Panc1 (cell line): ENCODE data around the gene SPEM2. TPM values are rescaled to one million over a fixed set of nuclear protein-coding genes. Genes with fewer than 3 reads are reported as not detected.

Experiments
- ATAC-seq: fragments of 200-7000 bp; cut with Tn5 transposase; 2 replicates; pipeline ENCODE4 v1.9.1; 2020; ENCODE audit warnings: mild to moderate bottlenecking, moderate library complexity
- BruUV-seq: library from RNA; stranded (reverse); fragments of 400-500 nt; replicated peaks from 2 replicates; lab custom pipeline; 2021; lab: Mats Ljungman, UMichigan
- CTCF ChIA-PET: fragments of 300-600 bp; sonication (Branson Sonifier 250); formaldehyde crosslinking; loops from one replicate; lab custom pipeline; 2022; ENCODE audit warnings: antibody characterized with exemption; lab: Charles Lee
- POLR2A ChIA-PET: fragments of 300-600 bp; sonication (Branson Sonifier 250); formaldehyde crosslinking; loops from one replicate; lab custom pipeline; 2022; ENCODE audit warnings: antibody characterized with exemption; lab: Charles Lee
- DNase-seq: peaks from one replicate; pipeline ENCODE4 v3.0.0-alpha.2; 2010; ENCODE audit warnings: low read depth, low spot score
- H3K27ac ChIP-seq: 2 replicates; pipeline ENCODE4 v1.5.1; 2011; ENCODE audit warnings: mild to moderate bottlenecking, low read length, inconsistent platforms
- H3K27me3 ChIP-seq: fragments of 200-500 bp; sonication (Bioruptor generic); 2 replicates; pipeline ENCODE4 v1.6.0; 2014; ENCODE audit warnings: low read length, inconsistent platforms; ENCODE audit not compliant: control insufficient read depth, insufficient read depth
- H3K36me3 ChIP-seq: fragments of 200-500 bp; sonication (Bioruptor generic); 2 replicates; pipeline ENCODE4 v1.5.1; 2014; ENCODE audit warnings: inconsistent platforms, mild to moderate bottlenecking, low read length, moderate library complexity; ENCODE audit not compliant: control insufficient read depth, insufficient read depth
- H3K4me1 ChIP-seq: 2 replicates; pipeline ENCODE4 v1.5.1; 2011; ENCODE audit warnings: inconsistent platforms, mild to moderate bottlenecking, low read length, moderate library complexity; ENCODE audit not compliant: control insufficient read depth, insufficient read depth
- H3K4me3 ChIP-seq, 2 experiments: 2 replicates each; pipeline ENCODE4 v1.5.1; 2011 to 2012; ENCODE audit warnings: low read depth in 2 of 2, low read length in 2 of 2, mild to moderate bottlenecking in 2 of 2, inconsistent platforms in 1 of 2, moderate library complexity in 1 of 2
- H3K9me3 ChIP-seq: fragments of 200-500 bp; sonication (Bioruptor generic); 2 replicates; pipeline ENCODE4 v1.5.1; 2014; ENCODE audit warnings: low read depth, mild to moderate bottlenecking, inconsistent platforms, low read length, moderate library complexity; ENCODE audit not compliant: control insufficient read depth, insufficient read depth
- POLR2AphosphoS5 ChIP-seq: IDR thresholded peaks from 2 replicates; pipeline ENCODE4 v1.6.1; 2012; ENCODE audit warnings: mild to moderate bottlenecking, low read depth, low read length, moderate library complexity
- SIN3A ChIP-seq: IDR thresholded peaks from 2 replicates; pipeline ENCODE4 v1.6.1; 2012; ENCODE audit warnings: low read depth, mild to moderate bottlenecking, low read length, moderate library complexity, borderline replicate concordance; ENCODE audit not compliant: insufficient read depth
- TCF7L2 ChIP-seq: IDR thresholded peaks from 2 replicates; pipeline ENCODE4 v1.6.1; 2011; ENCODE audit warnings: mild to moderate bottlenecking, low read depth, low read length, inconsistent platforms
- in situ Hi-C: cut with HindIII; loops from 2 replicates; pipeline ENCODE4 v1.10.0; 2016; ENCODE audit warnings: low sequenced_read_pairs, low pct_unique_long_range_greater_than_20kb
- intact Hi-C: fragments of 100-400 bp; cut with micrococcal nuclease; formaldehyde crosslinking; loops from one replicate; pipeline ENCODE4 v1.10.0; 2022; ENCODE audit not compliant: unreplicated experiment
- total RNA-seq: library from RNA; stranded (reverse); gene quantifications from one replicate; pipeline ENCODE4 v1.2.1, GENCODE V29; 2021; ENCODE audit not compliant: unreplicated experiment
- TF ChIP-seq, protein P1 (sequence below): fragments of 450-650 bp; IDR thresholded peaks from 2 replicates; pipeline ENCODE4 v1.5.1; 2017; ENCODE audit warnings: mild to moderate bottlenecking
- TF ChIP-seq, protein P2 (sequence below), 2 experiments: IDR thresholded peaks; 2 replicates each; pipeline ENCODE4 v1.6.1; 2011 to 2012; ENCODE audit warnings: low read depth in 2 of 2, control low read depth in 1 of 2, low read length in 1 of 2, mild to moderate bottlenecking in 1 of 2, moderate library complexity in 1 of 2; ENCODE audit not compliant: insufficient read depth in 1 of 2

Gene SPEM2
- total RNA-seq, 1 experiment from 2014 or later: not detected

DNA sequence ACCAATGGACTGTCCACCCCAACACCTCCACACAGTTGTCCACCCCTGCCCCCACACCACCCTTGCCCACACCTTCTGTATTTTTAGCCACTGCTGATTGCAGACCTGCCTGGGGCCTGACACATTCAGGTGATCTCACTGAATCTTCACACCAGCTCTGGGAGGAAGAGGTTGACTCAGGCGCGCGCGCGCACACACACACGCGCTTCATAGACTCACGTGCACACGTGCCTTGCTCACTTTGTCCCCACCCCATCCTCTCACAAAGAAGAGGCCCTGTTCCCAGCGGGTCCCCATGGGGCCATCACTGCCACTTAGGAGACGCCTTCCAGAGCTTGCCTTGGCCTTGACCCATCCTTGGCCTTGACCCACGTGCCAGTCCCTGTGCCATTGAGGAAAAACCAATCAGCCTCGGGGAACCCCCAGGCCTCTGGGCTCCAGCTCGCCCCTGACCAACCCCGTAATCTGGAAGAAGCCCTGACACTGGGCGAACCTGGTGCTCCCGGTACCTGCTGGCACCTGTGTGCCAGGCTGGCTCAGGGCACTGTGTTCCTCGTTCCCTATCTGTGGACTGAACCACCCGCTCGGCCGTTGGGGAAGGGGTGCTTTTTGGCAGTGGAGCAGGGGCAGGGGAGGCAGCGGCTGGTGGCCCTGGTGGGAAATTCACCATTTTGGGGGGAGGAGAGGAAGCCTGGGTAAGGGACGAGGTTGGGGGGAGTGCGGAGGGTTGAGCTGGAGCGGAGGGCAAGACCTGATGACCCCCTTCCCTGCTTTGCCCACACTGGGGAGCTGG, 14.6 kb upstream of the SPEM2 start:
- Histone ChIP-seq H3K36me3 (no peaks in the 10 kb centered on the region), H3K4me3 (no peak overlapping the region), H3K27me3 (no peaks in the 10 kb centered on the region), H3K27ac (no peak overlapping the region), H3K4me1 (no peaks in the 10 kb centered on the region; the same call in 1 of the 2 replicates), H3K9me3 (no peaks in the 10 kb centered on the region)
- intact Hi-C loops (no loop called here), in situ Hi-C loops (no loop called here)
- CTCF ChIA-PET: no interaction called here
- ATAC-seq (no peak), DNase-seq (no peak)
- BruUV-seq: no TSS peak
- POLR2A ChIA-PET: no interaction called here
- TF ChIP-seq, protein P1, sequence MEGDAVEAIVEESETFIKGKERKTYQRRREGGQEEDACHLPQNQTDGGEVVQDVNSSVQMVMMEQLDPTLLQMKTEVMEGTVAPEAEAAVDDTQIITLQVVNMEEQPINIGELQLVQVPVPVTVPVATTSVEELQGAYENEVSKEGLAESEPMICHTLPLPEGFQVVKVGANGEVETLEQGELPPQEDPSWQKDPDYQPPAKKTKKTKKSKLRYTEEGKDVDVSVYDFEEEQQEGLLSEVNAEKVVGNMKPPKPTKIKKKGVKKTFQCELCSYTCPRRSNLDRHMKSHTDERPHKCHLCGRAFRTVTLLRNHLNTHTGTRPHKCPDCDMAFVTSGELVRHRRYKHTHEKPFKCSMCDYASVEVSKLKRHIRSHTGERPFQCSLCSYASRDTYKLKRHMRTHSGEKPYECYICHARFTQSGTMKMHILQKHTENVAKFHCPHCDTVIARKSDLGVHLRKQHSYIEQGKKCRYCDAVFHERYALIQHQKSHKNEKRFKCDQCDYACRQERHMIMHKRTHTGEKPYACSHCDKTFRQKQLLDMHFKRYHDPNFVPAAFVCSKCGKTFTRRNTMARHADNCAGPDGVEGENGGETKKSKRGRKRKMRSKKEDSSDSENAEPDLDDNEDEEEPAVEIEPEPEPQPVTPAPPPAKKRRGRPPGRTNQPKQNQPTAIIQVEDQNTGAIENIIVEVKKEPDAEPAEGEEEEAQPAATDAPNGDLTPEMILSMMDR: no peak
- TF ChIP-seq POLR2AphosphoS5 (no peak), TCF7L2 (no peak)

DNA sequence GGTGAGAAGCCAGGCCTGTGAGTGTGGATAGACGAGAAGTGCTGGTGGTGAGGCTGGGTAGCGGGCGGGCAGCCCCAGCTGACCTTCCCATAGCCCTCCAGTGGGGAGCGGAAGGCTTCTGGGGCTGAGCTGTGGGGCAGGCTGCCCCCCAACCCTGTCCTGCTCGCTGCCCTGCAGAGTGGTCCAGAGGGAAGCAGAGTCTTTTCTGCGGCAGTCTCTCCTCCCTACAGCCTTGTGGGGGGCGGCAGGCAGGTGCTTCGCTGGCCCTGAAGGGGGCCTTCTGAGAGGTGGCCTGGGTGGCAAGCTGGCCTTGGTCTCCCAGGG, 14.0 kb upstream of the SPEM2 start:
- H3K9me3 ChIP-seq: no peaks in the 10 kb centered on the region
- no peak overlapping the region for H3K4me3 ChIP-seq
- BruUV-seq: no TSS peak
- no peaks in the 10 kb centered on the region for H3K4me1 ChIP-seq
- no peak overlapping the region for H3K27ac ChIP-seq
- in situ Hi-C loops: no loop called here
- ATAC-seq: no peak
- POLR2A ChIA-PET: no interaction called here
- no peak for TF ChIP-seq TCF7L2
- TF ChIP-seq SIN3A: no peak
- TF ChIP-seq, protein P2, sequence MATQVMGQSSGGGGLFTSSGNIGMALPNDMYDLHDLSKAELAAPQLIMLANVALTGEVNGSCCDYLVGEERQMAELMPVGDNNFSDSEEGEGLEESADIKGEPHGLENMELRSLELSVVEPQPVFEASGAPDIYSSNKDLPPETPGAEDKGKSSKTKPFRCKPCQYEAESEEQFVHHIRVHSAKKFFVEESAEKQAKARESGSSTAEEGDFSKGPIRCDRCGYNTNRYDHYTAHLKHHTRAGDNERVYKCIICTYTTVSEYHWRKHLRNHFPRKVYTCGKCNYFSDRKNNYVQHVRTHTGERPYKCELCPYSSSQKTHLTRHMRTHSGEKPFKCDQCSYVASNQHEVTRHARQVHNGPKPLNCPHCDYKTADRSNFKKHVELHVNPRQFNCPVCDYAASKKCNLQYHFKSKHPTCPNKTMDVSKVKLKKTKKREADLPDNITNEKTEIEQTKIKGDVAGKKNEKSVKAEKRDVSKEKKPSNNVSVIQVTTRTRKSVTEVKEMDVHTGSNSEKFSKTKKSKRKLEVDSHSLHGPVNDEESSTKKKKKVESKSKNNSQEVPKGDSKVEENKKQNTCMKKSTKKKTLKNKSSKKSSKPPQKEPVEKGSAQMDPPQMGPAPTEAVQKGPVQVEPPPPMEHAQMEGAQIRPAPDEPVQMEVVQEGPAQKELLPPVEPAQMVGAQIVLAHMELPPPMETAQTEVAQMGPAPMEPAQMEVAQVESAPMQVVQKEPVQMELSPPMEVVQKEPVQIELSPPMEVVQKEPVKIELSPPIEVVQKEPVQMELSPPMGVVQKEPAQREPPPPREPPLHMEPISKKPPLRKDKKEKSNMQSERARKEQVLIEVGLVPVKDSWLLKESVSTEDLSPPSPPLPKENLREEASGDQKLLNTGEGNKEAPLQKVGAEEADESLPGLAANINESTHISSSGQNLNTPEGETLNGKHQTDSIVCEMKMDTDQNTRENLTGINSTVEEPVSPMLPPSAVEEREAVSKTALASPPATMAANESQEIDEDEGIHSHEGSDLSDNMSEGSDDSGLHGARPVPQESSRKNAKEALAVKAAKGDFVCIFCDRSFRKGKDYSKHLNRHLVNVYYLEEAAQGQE (IDR thresholded peaks at IDR 0.05; ENCODE audit: insufficient read depth in 1 of 2, low read depth in 2 of 2, low read length in 1 of 2): no peak
- no peaks in the 10 kb centered on the region for H3K36me3 ChIP-seq
- CTCF ChIA-PET: no interaction called here
- intact Hi-C loops: no loop called here
- H3K27me3 ChIP-seq: no peaks in the 10 kb centered on the region
- no peak for DNase-seq

DNA sequence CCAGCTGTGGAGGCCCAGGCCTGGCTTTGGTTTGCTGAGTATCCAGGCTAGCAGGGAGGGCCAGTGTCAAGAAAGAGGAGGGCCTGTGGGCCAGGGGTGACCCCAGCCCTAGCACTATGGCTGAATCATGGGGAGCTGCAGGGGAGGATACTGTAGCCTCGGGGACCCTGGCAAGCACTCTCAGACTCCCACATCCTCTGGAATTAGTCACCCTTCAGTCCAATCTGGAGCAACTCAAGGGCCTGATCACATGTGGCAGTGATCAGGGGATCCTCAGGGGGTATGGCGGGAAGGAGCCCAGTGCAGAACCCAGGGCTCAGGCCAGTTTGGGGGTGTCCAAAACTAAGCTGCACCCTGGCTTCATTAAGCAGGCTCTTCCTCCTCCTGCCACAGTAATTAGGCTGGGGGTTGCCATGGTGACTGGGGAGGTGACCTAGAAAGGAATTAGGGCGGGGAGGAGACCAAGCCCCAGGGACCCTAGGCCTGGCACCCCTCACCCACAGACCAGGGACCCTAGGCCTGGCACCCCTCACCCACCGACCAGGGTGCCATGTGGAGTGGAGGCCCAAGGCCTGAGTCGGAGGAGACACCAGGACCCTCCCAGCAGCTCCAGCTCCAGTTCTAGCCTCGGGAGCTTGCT, 11.9 kb upstream of the SPEM2 start:
- no peaks in the 10 kb centered on the region for H3K27me3 ChIP-seq
- no peaks in the 10 kb centered on the region for H3K36me3 ChIP-seq
- no peak overlapping the region for H3K4me3 ChIP-seq
- TF ChIP-seq POLR2AphosphoS5 (no peak), SIN3A (no peak), TCF7L2 (no peak)
- TF ChIP-seq, protein P2 (IDR thresholded peaks at IDR 0.05; ENCODE audit: insufficient read depth in 1 of 2, low read depth in 2 of 2, low read length in 1 of 2): no peak
- TF ChIP-seq, protein P1: no peak
- ChIA-PET CTCF (no interaction called here), POLR2A (interaction anchor here (0.6 kb wide), 1 partner anchor 23 kb away, joined by 4 read pairs; no protein-coding TSS in a partner anchor)
- intact Hi-C loops: no loop called here
- in situ Hi-C loops: no loop called here
- H3K4me1 ChIP-seq: no peaks in the 10 kb centered on the region
- ATAC-seq (0 out of 2 replicates have a peak, but pooled peaks have one; percentile 11), DNase-seq (no peak)
- no TSS peak for BruUV-seq
- no peaks in the 10 kb centered on the region for H3K9me3 ChIP-seq
- no peak overlapping the region for H3K27ac ChIP-seq
